ENCODE data around the gene DSCAML1.

DNA sequence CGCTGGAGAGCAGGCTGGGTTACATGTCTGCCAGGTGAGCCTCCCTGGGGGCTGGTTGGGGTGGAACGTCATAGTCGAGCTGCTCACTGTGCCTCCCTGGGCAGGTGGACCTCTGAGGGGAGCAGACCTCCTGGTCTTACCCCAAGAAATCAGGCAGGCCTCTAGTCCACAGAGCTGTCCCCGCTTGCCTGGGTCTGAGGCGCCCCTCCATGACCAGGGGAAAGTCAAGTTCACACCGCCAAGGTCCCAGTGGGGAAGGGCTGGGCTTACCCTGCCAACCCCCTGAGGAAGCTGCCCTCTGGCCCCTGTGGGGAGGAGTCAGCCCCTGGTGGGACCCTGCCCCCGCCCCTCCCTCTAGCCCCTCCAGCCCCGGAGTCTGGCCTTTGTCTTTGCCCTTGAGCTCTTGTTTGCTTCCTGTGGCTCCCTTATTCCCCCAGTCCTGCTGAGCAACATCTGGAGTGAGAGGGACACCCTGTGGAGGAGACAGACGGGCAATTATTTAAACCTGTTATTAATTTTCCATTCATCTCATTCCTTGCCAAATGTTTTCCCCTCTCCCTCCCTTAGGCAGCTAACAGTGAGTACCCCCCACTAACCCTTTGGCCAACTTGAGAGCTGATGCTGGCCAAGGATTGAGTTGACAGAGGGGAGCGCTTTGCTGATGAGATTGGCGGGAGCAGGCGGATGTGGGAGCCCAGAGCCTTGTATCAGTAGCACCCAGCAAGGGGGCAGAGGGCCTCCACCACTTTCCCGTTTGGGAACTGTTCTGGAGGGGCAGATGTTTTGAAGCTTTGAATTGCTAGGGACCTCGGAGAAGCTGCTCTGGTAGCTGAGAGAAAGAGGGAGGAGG, 385.9 kb downstream of the DSCAML1 start:
- TF ChIP-seq TCF4 (CRISPR knock-in tag; IDR thresholded peaks at IDR 0.05; ENCODE audit: borderline replicate concordance) (no peak), ZFP30 (CRISPR knock-in tag; IDR thresholded peaks at IDR 0.05) (no peak)
- TF ChIP-seq, protein P1, sequence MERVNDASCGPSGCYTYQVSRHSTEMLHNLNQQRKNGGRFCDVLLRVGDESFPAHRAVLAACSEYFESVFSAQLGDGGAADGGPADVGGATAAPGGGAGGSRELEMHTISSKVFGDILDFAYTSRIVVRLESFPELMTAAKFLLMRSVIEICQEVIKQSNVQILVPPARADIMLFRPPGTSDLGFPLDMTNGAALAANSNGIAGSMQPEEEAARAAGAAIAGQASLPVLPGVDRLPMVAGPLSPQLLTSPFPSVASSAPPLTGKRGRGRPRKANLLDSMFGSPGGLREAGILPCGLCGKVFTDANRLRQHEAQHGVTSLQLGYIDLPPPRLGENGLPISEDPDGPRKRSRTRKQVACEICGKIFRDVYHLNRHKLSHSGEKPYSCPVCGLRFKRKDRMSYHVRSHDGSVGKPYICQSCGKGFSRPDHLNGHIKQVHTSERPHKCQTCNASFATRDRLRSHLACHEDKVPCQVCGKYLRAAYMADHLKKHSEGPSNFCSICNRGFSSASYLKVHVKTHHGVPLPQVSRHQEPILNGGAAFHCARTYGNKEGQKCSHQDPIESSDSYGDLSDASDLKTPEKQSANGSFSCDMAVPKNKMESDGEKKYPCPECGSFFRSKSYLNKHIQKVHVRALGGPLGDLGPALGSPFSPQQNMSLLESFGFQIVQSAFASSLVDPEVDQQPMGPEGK (CRISPR knock-in tag; IDR thresholded peaks at IDR 0.05; ENCODE audit: borderline replicate concordance): no peak

All from SK-N-SH treated with all-trans-retinoic acid at 6 μM for 48 hours (cell line).